Kidney tubule cell (primary cell): ENCODE data around the gene NELFE.
"Not testable (repeated sequence)": the region's sequence is repeated elsewhere in the genome, so short reads cannot be mapped to it uniquely, and the experiment has no call there.

Experiments used
- DNase-seq: peaks from one replicate; pipeline ENCODE4 v3.0.0-alpha.2; 2018; ENCODE audit warnings: low spot score

NELFE gene

GRCh38 chr6:31918069-31918720, 40.6 kb downstream of the NELFE start:
- DNase-seq = no peak

DNA sequence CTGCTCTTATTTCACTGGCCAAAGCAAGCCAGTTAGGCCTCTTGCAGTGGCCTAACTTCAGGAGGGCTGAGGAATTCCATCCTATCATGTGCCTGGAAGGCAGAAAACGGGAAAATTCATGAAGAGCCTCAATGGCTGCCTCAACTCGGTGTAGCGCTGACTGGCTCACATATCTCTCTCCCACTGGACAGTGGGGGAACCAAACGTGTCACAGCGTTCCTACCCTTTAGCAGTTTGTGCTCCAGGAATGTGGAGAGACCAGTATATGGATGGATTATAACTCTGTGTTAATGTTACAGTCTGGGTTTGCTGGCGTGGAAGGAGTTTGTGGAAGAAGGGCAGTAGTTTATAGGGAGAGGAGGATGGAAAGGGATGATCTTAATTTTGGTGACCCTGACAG, 43.0 kb downstream of the NELFE start:
- no peak for DNase-seq

- no peak for DNase-seq
Observed at GRCh38 chr6:31915351-31915750, 43.4 kb downstream of the NELFE start.

DNA sequence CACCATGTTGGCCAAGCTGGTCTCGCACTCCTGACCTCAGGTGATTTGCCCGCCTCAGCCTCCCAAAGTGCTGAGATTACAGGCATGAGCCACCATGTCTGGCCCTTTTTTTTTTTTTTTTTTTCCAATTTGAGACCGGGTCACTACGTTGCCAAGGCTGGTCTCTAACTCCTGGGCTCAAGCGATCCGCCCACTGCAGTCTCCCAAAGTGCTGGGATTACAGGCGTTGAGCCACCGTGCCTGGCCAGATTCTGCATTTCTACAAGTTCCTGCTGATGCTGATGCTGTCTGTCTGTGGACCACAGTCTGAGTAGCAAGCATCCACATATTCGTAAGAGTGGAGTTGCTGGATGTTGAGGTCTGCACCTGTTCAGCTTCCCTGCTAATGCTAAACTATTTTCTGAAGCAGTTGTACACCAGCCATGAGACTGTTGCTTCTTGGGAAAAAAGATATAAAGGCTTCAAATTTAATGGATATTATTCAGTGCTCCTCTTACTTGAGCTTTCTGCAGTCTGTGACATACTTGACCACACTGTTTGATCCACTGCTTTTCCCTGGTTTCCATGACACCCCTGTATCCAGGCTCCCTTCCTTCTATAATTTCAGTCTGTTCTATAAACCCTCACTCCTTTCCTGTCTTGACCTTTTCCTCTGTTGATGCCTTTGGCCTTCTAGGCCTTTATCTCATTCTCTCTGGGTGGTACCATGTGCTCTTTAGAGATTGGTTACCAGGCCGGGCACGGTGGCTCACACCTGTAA, 46.8 kb downstream of the NELFE start:
- DNase-seq = no peak

DNA sequence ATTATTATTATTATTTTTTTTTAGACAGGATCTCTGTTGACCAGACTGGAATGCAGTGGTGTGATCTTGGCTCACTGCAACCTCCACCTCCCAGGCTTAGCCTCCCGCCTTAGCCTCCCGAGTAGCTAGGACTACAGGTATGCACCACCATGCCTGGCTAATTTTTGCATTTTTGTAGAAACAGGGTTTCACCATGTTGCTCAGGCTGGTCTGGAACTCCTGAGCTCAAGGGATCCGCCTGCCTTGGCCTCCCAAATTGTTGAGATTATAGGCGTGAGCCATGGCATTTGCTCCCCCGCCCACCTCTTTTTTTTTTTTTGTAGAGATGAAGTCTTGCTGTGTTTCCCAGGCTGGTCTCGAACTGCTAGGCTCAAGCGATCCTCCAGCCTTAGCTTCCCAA, 49.5 kb downstream of the NELFE start:
- DNase-seq = not testable (repeated sequence)

DNA sequence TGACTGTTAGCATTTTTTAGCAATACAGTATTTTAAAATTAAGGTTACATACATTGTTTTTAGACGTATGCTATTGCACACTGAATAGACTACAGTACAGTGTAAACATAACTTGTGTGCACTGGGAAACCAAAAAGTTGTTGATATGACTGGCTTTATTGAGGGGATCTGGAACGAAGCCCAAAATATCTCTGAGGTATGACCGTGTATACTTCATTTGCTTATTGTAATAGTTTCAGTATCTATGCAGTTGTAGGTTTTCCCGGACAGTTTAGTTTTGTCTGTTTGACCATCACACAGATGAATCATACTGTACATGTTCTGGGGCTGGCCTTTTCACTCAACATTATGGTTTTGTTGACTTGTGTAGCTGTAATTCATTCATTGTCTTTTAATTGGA, 50.0 kb downstream of the NELFE start:
- peak; percentile 37 for DNase-seq

GRCh38 chr6:31908255-31908654, 50.5 kb downstream of the NELFE start:
- not testable (repeated sequence) for DNase-seq

- DNase-seq = peak; percentile 67
Observed at GRCh38 chr6:31907158-31907813, 51.5 kb downstream of the NELFE start.

GRCh38 chr6:31906727-31907126, 52.0 kb downstream of the NELFE start:
- not testable (repeated sequence) for DNase-seq

- no peak for DNase-seq
Observed at GRCh38 chr6:31906122-31906521, 52.6 kb downstream of the NELFE start.

DNA sequence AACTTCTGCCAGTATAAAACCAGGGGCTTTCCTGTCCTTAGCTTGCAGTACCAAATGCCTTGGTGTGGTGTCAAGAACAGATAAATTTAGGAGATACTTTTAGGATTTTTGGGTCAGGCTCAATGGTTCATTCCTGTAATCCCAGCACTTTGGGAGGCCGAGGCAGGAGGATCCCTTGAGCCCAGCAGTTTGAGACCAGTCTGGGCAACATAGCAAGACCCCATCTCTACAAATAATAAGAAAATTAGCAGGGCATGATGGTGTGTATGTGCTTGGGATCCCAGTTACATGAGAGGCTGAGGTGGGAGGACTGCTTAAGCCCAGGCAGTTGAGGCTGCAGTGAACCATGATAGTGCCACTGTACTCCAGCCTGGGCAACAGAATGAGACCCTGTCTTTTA, 53.7 kb downstream of the NELFE start:
- DNase-seq = no peak

- no peak for DNase-seq
Observed at GRCh38 chr6:31903957-31904356, 54.8 kb downstream of the NELFE start.
